C4-2B (cell line): ENCODE measurements around the gene RAPGEF3.

ENCODE experiments used
- H3K27ac ChIP-seq: fragments of 450-650 bp; 2 replicates; pipeline ENCODE4 v1.5.1; 2017
- ZFX ChIP-seq: fragments of 450-650 bp; IDR thresholded peaks from 2 replicates; pipeline ENCODE4 v1.6.1; 2017
- TF ChIP-seq, protein P1 (sequence below): fragments of 450-650 bp; conservative IDR thresholded peaks from 2 replicates; pipeline ENCODE4 v1.5.1; 2017; ENCODE audit warnings: mild to moderate bottlenecking

The RAPGEF3 gene

DNA sequence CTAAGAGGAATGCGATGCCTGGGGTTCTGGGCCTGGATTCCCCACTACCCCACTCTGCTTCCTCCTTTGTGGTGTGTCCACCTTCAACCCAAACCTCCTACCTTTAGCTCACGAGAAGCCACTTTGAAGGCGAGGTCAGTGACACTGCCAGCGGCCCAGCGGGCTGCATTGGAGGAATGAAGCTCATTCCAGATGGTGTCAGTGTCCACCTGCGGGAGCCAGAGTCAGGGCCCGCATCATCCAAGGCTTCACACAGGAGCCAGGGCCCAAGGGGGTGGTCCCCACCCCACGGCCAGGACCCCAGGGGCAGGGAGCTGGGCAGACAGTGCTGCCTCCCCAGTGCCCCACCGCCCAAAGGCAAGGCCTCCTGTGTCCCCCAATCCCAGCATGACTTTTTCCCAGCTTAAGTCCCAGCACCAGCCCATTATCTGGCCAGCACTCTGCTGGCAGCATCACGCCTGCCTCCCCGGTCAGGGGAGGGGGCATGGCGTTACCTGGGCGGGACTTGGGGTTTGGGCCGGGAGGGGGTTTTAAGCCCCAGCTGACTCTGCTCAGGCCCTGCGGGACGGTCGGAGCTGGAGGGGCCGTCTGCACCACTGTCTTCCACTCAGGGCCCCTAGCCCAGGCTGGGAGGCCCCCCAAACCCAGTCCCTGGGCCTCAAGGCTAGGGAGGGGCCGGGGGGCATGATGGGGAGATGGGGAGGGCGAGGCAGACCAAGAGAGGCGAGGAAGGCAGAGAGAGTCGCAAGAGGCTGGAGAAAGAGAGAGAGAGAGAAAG is 31.2 kb upstream of the RAPGEF3 start:
- no peak for TF ChIP-seq ZFX
- TF ChIP-seq, protein P1, sequence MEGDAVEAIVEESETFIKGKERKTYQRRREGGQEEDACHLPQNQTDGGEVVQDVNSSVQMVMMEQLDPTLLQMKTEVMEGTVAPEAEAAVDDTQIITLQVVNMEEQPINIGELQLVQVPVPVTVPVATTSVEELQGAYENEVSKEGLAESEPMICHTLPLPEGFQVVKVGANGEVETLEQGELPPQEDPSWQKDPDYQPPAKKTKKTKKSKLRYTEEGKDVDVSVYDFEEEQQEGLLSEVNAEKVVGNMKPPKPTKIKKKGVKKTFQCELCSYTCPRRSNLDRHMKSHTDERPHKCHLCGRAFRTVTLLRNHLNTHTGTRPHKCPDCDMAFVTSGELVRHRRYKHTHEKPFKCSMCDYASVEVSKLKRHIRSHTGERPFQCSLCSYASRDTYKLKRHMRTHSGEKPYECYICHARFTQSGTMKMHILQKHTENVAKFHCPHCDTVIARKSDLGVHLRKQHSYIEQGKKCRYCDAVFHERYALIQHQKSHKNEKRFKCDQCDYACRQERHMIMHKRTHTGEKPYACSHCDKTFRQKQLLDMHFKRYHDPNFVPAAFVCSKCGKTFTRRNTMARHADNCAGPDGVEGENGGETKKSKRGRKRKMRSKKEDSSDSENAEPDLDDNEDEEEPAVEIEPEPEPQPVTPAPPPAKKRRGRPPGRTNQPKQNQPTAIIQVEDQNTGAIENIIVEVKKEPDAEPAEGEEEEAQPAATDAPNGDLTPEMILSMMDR, result no peak

DNA sequence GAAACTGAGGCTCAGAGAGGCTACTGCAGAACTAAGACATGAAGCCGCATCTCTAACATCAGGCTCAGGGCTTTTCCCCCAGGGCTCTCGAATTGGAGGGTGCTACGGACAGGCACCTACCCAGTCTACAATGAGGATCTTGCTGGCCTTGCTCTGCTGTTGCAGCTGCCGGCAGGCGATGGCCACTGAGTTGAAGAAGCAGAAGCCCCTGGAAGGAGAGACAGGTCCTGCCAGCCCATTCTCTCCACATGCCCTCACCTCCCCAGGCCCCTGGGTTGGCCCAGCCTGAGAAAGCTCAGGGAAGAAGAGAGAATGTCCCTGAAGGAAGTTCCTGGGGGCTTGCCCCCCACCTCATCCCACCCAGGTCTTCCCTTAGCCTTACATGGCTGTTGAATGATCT is 30.5 kb upstream of the RAPGEF3 start:
- no peak overlapping the region for H3K27ac ChIP-seq
- TF ChIP-seq, protein P1, result no peak
- TF ChIP-seq ZFX, result no peak

More for the DNA sequence above, 31.2 kb upstream of the RAPGEF3 start:
- H3K27ac ChIP-seq, result no peak overlapping the region

DNA sequence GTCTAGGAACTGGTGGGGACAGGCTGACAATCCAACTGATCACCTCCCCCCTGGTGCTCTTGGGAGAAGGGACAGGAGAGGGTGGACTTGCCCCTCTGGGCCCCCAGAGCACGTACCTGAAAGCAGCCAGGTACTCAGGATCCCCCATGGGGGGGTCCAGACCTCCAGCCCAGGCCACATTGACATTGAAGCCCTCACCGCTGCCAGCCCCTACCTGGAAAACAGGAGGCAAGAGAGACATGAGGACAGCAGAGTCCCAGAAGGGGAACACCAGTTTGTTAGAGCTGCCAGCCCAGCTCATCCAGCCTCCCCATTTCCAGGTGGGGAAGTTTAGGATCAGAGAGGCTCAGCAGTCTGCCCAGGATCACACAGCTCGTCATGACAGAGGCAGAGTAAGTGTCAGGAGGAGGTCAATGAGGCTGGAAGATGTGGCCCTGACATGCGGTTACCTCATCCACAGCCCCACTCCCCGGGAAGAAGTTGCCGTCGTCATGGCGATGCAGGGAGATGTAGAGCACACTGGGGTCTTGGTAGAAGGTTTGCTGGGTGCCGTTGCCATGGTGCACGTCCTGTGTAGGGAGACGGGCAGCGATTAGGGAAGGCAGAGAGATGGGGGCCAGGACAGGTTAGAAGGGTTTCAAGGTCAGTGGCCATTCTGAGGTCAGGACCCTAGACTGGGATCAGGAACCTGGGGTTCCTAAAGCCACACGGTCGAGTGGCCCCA is 29.1 kb upstream of the RAPGEF3 start:
- 0 out of 2 replicates have a peak overlapping the region, but pooled peaks have one; percentile 17 for H3K27ac ChIP-seq
- TF ChIP-seq, protein P1, result no peak
- TF ChIP-seq ZFX, result no peak

DNA sequence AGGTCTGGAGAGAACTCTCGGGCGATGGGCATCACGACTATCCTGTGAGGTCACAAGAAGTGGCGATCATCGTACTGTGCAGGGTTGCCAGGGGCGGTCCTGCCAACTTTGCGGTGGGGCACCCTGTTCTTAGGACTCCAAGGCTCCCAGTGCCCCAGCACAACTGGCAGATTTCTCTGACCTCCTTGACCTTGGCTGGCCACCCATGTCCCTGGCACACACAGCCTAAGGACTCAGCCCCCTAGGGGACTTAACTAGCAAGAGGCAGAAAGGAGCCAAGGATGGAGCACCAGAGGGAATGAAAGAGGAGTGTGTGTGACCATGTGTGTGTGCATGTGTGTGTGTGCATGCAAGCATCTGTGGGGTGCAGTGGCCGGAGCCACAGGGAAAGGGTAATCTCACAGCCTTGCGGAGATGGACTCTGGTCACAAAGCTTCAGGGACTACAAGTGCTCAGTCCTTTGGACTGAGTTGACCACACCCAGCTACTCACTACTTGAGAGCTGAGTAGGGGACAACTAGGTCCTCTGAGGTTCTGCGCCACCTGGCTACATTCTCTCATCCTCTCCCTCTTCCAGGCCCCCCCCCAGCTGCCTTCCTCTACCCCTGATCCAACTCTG is 28.1 kb upstream of the RAPGEF3 start:
- no peak for TF ChIP-seq ZFX
- TF ChIP-seq, protein P1, result no peak
- no peak overlapping the region for H3K27ac ChIP-seq

DNA sequence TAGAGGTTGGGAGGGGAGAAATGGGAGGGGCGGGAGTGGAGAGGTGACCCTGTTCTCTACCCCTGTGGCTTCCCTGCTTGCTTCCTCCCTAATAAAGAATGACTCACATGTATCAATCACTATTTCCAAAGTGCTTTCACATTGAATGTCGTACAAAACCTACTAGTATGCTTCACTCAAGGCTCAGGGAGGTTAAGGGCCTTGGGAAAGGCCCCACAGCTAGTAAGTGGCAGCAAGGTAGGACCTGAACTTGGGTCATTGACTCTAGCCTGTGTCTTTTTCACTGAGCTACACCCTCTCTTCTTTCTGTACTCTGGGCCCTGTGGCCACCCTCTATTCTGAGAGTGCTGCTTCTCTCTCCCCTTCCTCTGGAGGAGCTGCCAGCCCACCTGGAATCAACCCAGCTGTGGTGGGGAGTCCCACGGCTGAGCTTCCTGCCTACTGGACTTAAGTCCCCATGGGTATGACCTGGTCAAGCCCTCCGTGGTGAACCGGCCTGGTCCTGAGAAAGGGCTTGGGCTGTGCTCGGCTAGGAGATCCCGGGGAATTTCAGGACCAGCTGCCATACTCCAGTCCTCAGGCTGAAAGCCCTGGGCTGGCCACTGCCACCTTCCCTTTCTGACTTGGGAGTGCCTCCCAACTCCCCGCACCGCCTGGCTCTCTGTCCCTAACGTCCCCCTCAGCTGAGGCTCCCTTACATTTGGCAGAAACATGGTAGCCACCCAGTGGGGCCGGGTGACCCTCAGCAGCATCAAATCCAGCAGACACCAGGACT is 27.4 kb upstream of the RAPGEF3 start:
- TF ChIP-seq ZFX, result no peak
- TF ChIP-seq, protein P1, result no peak
- H3K27ac ChIP-seq, result no peak overlapping the region

DNA sequence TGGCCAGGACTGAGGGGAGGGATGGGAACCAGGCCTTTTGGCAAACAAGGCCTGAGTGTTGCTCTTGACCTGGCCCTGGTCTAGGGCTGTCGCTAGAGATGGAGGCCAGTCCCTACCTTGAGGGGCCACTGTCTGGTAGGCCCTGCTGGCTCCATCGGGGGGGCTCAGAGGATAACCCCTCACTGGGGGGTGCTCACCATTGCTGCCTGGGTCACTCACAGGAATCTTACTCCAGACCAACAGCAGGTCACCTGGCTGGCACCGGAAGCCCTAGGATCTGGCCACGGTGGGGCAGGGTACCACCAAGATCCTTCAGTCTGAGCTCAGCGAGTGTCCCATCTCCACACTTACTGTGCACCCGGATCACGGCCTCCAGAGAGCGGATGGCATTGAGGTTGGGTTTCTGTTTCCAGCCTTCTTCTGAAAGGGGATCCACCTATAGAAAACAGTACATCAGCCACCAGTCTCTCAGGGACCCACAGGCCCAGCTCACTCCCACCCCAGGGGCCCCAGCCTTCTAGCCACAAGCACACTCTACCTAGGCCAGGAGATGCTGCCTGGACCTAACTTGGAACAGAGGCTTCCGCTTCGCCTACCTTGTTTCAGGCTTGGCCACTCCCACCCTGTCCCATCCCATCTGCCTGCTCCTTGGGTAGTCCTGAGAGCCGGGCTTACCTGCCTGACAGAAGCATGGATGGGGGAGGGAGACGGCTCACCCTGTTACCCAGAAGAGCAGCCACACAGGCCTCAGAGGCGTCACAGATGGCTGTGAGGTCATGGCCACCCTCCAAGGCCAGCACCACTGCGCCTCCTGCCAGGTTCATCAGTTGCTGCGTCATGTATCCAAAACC is 26.6 kb upstream of the RAPGEF3 start:
- H3K27ac ChIP-seq, result no peak overlapping the region
- TF ChIP-seq, protein P1, result no peak
- no peak for TF ChIP-seq ZFX
